NAMALWA (cell line): Measurements from ENCODE around the gene ERG28.
"Not testable (repeated sequence)": the region's sequence is repeated elsewhere in the genome, so short reads cannot be mapped to it uniquely, and the experiment has no call there.

ENCODE experiments used
- DNase-seq: peaks from one replicate; pipeline ENCODE4 v3.0.0-alpha.2; 2015; ENCODE audit warnings: low spot score

ERG28 gene

GRCh38 chr14:75660630-75661498 is at the start of gene ERG28, which contains the start of gene TTLL5:
TSS of gene ERG28 (minus strand) at chr14:75660876. CDS start at chr14:75657502, 3,374 bp downstream.
TSS of gene TTLL5 (plus strand) at chr14:75661246. CDS start at chr14:75663150, 1,904 bp downstream.
- DNase-seq, result peak; percentile 94

GRCh38 chr14:75709207-75709812 is 48.6 kb upstream of the ERG28 start:
- peak; percentile 71 for DNase-seq

- DNase-seq, result no peak
Measured at GRCh38 chr14:75705014-75705413, 44.3 kb upstream of the ERG28 start.

GRCh38 chr14:75703467-75703866 is 42.8 kb upstream of the ERG28 start:
- DNase-seq, result no peak

GRCh38 chr14:75702616-75703261 is 42.1 kb upstream of the ERG28 start:
- no peak for DNase-seq

GRCh38 chr14:75702122-75702521 is 41.4 kb upstream of the ERG28 start:
- DNase-seq, result no peak

- DNase-seq, result no peak
Measured at GRCh38 chr14:75700295-75700694, 39.6 kb upstream of the ERG28 start.

- DNase-seq, result no peak
Measured at GRCh38 chr14:75699331-75699730, 38.7 kb upstream of the ERG28 start.

- no peak for DNase-seq
Measured at GRCh38 chr14:75697918-75698317, 37.2 kb upstream of the ERG28 start.

GRCh38 chr14:75697386-75697785 is 36.7 kb upstream of the ERG28 start:
- no peak for DNase-seq

- not testable (repeated sequence) for DNase-seq
Measured at GRCh38 chr14:75695025-75695424, 34.3 kb upstream of the ERG28 start.

GRCh38 chr14:75690010-75690409 is 29.3 kb upstream of the ERG28 start:
- no peak for DNase-seq

- no peak for DNase-seq
Measured at GRCh38 chr14:75689012-75689411, 28.3 kb upstream of the ERG28 start.

GRCh38 chr14:75685910-75686309 is 25.2 kb upstream of the ERG28 start:
- no peak for DNase-seq

GRCh38 chr14:75675265-75675960 is 14.7 kb upstream of the ERG28 start:
- peak; percentile 13 for DNase-seq

GRCh38 chr14:75673345-75674035 is 12.8 kb upstream of the ERG28 start:
- no peak for DNase-seq

- no peak for DNase-seq
Measured at GRCh38 chr14:75672605-75673192, 12.0 kb upstream of the ERG28 start.

- DNase-seq, result no peak
Measured at GRCh38 chr14:75667099-75667765, 6.6 kb upstream of the ERG28 start.

- no peak for DNase-seq
Measured at GRCh38 chr14:75662966-75663365, 2.3 kb upstream of the ERG28 start.

GRCh38 chr14:75661499-75661814 is 781 bp upstream of the ERG28 start:
- no peak for DNase-seq

GRCh38 chr14:75660238-75660629 is 442 bp downstream of the ERG28 start:
- DNase-seq, result no peak
